ENCODE results near the gene ENDOV.

Gene ENDOV

GRCh38 chr17:80438806-80439205 is 23.8 kb downstream of the ENDOV start:
- no peaks in the 10 kb centered on the region for H3K4me1 Mint-ChIP-seq
- H3K27ac Mint-ChIP-seq, result no peak overlapping the region
- H3K27me3 Mint-ChIP-seq, result peaks cover 19% of the 10 kb centered on the region
- no peak overlapping the region for H3K4me3 Mint-ChIP-seq
- CTCF ChIA-PET, result interaction anchor here (0.6 to 2.0 kb wide), 2 partner anchors 16 to 531 kb away, joined by 3 to 4 read pairs; no protein-coding TSS in a partner anchor
- H3K9me3 Mint-ChIP-seq, result no peaks in the 10 kb centered on the region
- no peaks in the 10 kb centered on the region for H3K36me3 Mint-ChIP-seq
- DNase-seq, result no peak

GRCh38 chr17:80439499-80439898 is 24.5 kb downstream of the ENDOV start:
- Mint-ChIP-seq H3K9me3 (no peaks in the 10 kb centered on the region), H3K27ac (no peak overlapping the region), H3K4me1 (no peaks in the 10 kb centered on the region), H3K27me3 (peaks cover 22% of the 10 kb centered on the region), H3K36me3 (no peaks in the 10 kb centered on the region), H3K4me3 (no peak overlapping the region)
- no peak for DNase-seq
- CTCF ChIA-PET, result interaction anchor here (0.6 kb wide), 1 partner anchor 15 kb away, joined by 3 read pairs; no protein-coding TSS in a partner anchor

GRCh38 chr17:80441133-80441578 is 26.2 kb downstream of the ENDOV start:
- no peaks in the 10 kb centered on the region for H3K36me3 Mint-ChIP-seq
- DNase-seq, result peak; percentile 81
- H3K4me3 Mint-ChIP-seq, result no peak overlapping the region
- H3K27me3 Mint-ChIP-seq, result peaks cover 22% of the 10 kb centered on the region
- CTCF ChIA-PET, result no interaction called here
- no peaks in the 10 kb centered on the region for H3K4me1 Mint-ChIP-seq
- H3K9me3 Mint-ChIP-seq, result no peaks in the 10 kb centered on the region
- H3K27ac Mint-ChIP-seq, result no peak overlapping the region

GRCh38 chr17:80441598-80442322 is 26.8 kb downstream of the ENDOV start:
- Mint-ChIP-seq H3K4me1 (no peaks in the 10 kb centered on the region), H3K9me3 (no peaks in the 10 kb centered on the region), H3K27me3 (peaks cover 22% of the 10 kb centered on the region), H3K36me3 (no peaks in the 10 kb centered on the region), H3K4me3 (no peak overlapping the region), H3K27ac (no peak overlapping the region)
- CTCF ChIA-PET, result no interaction called here
- no peak for DNase-seq

GRCh38 chr17:80442323-80442659 is 27.3 kb downstream of the ENDOV start:
- Mint-ChIP-seq H3K4me1 (no peaks in the 10 kb centered on the region), H3K9me3 (no peaks in the 10 kb centered on the region), H3K27ac (no peak overlapping the region), H3K4me3 (no peak overlapping the region), H3K36me3 (no peaks in the 10 kb centered on the region), H3K27me3 (peaks cover 22% of the 10 kb centered on the region)
- DNase-seq, result no peak
- CTCF ChIA-PET, result interaction anchor here (1.1 kb wide), 1 partner anchor 15 kb away, joined by 5 read pairs; no protein-coding TSS in a partner anchor

- H3K36me3 Mint-ChIP-seq, result no peaks in the 10 kb centered on the region
- CTCF ChIA-PET, result interaction anchor here (1.1 kb wide), 1 partner anchor 15 kb away, joined by 5 read pairs; no protein-coding TSS in a partner anchor
- no peaks in the 10 kb centered on the region for H3K4me1 Mint-ChIP-seq
- no peaks in the 10 kb centered on the region for H3K9me3 Mint-ChIP-seq
- H3K27ac Mint-ChIP-seq, result no peak overlapping the region
- no peak for DNase-seq
- H3K4me3 Mint-ChIP-seq, result no peak overlapping the region
- H3K27me3 Mint-ChIP-seq, result peaks cover 24% of the 10 kb centered on the region
These were observed 27.8 kb downstream of the ENDOV start for GRCh38 chr17:80442764-80443163.

- Mint-ChIP-seq H3K9me3 (no peaks in the 10 kb centered on the region), H3K27ac (no peak overlapping the region), H3K4me1 (no peaks in the 10 kb centered on the region), H3K4me3 (no peak overlapping the region), H3K27me3 (peaks cover 31% of the 10 kb centered on the region), H3K36me3 (no peaks in the 10 kb centered on the region)
- CTCF ChIA-PET, result interaction anchor here (1.1 kb wide), 1 partner anchor 16 kb away, joined by 5 read pairs; no protein-coding TSS in a partner anchor
- no peak for DNase-seq
These were observed 28.5 kb downstream of the ENDOV start for GRCh38 chr17:80443498-80443897.

- no peak overlapping the region for H3K4me3 Mint-ChIP-seq
- DNase-seq, result no peak
- H3K9me3 Mint-ChIP-seq, result no peaks in the 10 kb centered on the region
- peaks cover 31% of the 10 kb centered on the region for H3K27me3 Mint-ChIP-seq
- H3K4me1 Mint-ChIP-seq, result no peaks in the 10 kb centered on the region
- H3K36me3 Mint-ChIP-seq, result no peaks in the 10 kb centered on the region
- CTCF ChIA-PET, result no interaction called here
- no peak overlapping the region for H3K27ac Mint-ChIP-seq
These were observed 29.1 kb downstream of the ENDOV start for GRCh38 chr17:80443916-80444643.

- CTCF ChIA-PET, result no interaction called here
- Mint-ChIP-seq H3K4me1 (no peaks in the 10 kb centered on the region), H3K27me3 (peaks cover 31% of the 10 kb centered on the region), H3K27ac (no peak overlapping the region), H3K4me3 (no peak overlapping the region), H3K9me3 (no peaks in the 10 kb centered on the region), H3K36me3 (no peaks in the 10 kb centered on the region)
- DNase-seq, result no peak
These were observed 29.6 kb downstream of the ENDOV start for GRCh38 chr17:80444644-80444979.

GRCh38 chr17:80445007-80445725 is 30.2 kb downstream of the ENDOV start:
- Mint-ChIP-seq H3K4me1 (no peaks in the 10 kb centered on the region), H3K36me3 (no peaks in the 10 kb centered on the region), H3K27ac (no peak overlapping the region), H3K27me3 (peaks cover 31% of the 10 kb centered on the region), H3K4me3 (no peak overlapping the region), H3K9me3 (no peaks in the 10 kb centered on the region)
- CTCF ChIA-PET, result interaction anchor here (0.7 kb wide), 1 partner anchor 18 kb away, joined by 3 read pairs; no protein-coding TSS in a partner anchor
- DNase-seq, result no peak

- CTCF ChIA-PET, result interaction anchor here (0.7 kb wide), 1 partner anchor 18 kb away, joined by 3 read pairs; no protein-coding TSS in a partner anchor
- H3K36me3 Mint-ChIP-seq, result no peaks in the 10 kb centered on the region
- no peaks in the 10 kb centered on the region for H3K4me1 Mint-ChIP-seq
These were observed 30.8 kb downstream of the ENDOV start for GRCh38 chr17:80445726-80446110.

GRCh38 chr17:80446645-80447405 is 31.9 kb downstream of the ENDOV start:
- Mint-ChIP-seq H3K4me1 (no peaks in the 10 kb centered on the region), H3K27ac (no peak overlapping the region), H3K9me3 (no peaks in the 10 kb centered on the region), H3K27me3 (peaks cover 31% of the 10 kb centered on the region), H3K36me3 (no peaks in the 10 kb centered on the region), H3K4me3 (no peak overlapping the region)
- CTCF ChIA-PET, result no interaction called here
- no peak for DNase-seq

More at GRCh38 chr17:80445726-80446110, 30.8 kb downstream of the ENDOV start:
- peaks cover 31% of the 10 kb centered on the region for H3K27me3 Mint-ChIP-seq
- no peak overlapping the region for H3K27ac Mint-ChIP-seq
- DNase-seq, result no peak
- H3K4me3 Mint-ChIP-seq, result no peak overlapping the region
- H3K9me3 Mint-ChIP-seq, result no peaks in the 10 kb centered on the region

GRCh38 chr17:80447790-80448189 is 32.8 kb downstream of the ENDOV start:
- no peak for DNase-seq
- Mint-ChIP-seq H3K36me3 (no peaks in the 10 kb centered on the region), H3K27me3 (peaks cover 25% of the 10 kb centered on the region), H3K4me3 (no peak overlapping the region), H3K27ac (no peak overlapping the region), H3K4me1 (no peaks in the 10 kb centered on the region), H3K9me3 (no peaks in the 10 kb centered on the region)
- CTCF ChIA-PET, result no interaction called here

All from activated naive CD4-positive, alpha-beta T cell treated with anti-CD3 and anti-CD28 coated beads, Interleukin-2, amount 10 ng/mL, durations not matched to agents 7 days and 5 days (primary cell).